ENCODE measurements around the gene TSEN2. TPM values are rescaled to one million over a fixed set of nuclear protein-coding genes. Genes with fewer than 3 reads are reported as not detected.
A peak's percentile ranks its signal among the peaks of the same experiment; 100 is the strongest.

The TSEN2 gene
- polyA plus RNA-seq, 4 donors: 4.6 to 14.8 (median 8.5) TPM

DNA sequence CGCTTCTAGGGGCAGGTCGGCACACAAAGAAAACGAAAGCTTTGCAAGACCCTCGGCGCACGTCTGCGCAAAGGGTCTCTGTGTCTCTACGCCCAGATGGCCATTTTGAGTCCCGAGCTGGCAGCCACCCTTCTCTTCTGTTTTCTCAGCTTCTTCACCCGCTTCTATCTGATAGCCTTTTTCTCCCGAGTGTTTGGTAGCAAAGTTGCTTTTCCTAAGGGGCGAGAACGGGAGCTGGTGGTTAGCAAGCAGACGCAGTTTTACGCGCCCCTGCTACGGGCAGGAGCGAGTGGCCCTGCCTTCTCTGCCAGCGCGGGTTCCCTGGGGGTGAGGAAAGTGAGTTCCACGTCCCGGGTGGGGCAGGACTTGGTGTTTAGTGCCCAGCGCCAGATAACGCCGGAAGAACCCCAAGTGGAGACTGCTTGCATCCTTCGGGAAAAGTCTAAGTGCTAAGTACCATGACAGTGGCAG, 69.7 kb downstream of the TSEN2 start:
- 2 to 9% (median 3%) methylated on average over 26 of the region's 26 CpGs for WGBS, 3 donors
- H3K36me3 ChIP-seq (ENCODE audit: control insufficient read depth in 3 of 3, insufficient read depth in 2 of 3, low read depth in 1 of 3, low read length in 3 of 3): no peaks in the 10 kb centered on the region
- DNase-seq (peak; percentile 65 to 68), FAIRE-seq (no peak)
- no peaks in the 10 kb centered on the region for H3K27me3 ChIP-seq (ENCODE audit: control insufficient read depth in 3 of 3, insufficient read depth in 3 of 3, low read length in 3 of 3)
- H3K27ac ChIP-seq (ENCODE audit: low read depth in 1 of 3, low read length in 2 of 3): peak overlapping the region in 2 of 3 donors; percentile 3 to 47
- peaks cover 0 to 7% (median 4%) of the 10 kb centered on the region in 3 donors for H3K4me1 ChIP-seq (ENCODE audit: control insufficient read depth in 3 of 3, insufficient read depth in 2 of 3, low read depth in 1 of 3, low read length in 2 of 3)
- peak overlapping the region; percentile 30 to 66 (median 39) for H3K4me3 ChIP-seq (ENCODE audit: low read depth in 1 of 3, low read length in 3 of 3)
- no peaks in the 10 kb centered on the region for H3K9me3 ChIP-seq (ENCODE audit: control insufficient read depth in 2 of 2, insufficient read depth in 1 of 2, low read depth in 1 of 2, low read length in 1 of 2)

DNA sequence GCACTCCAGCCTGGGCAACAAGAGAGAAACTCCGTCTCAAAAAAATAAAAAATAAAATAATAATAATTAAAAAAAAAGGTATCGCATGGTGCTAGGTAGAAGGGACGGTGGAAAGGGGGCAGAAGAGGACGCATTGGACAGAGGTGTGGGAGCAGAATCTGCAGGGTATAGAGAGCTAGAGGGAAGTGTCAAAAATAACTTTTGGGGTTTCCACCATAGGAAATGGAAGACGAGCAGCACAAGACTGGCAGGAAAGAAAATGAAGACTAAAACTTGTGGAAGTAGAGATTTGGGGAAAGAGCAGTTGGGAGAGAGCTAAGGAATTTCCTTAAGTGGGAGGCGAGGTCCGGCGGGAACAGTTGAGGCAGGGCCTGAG, 72.0 kb downstream of the TSEN2 start:
- DNase-seq: no peak
- no peak for FAIRE-seq

DNA sequence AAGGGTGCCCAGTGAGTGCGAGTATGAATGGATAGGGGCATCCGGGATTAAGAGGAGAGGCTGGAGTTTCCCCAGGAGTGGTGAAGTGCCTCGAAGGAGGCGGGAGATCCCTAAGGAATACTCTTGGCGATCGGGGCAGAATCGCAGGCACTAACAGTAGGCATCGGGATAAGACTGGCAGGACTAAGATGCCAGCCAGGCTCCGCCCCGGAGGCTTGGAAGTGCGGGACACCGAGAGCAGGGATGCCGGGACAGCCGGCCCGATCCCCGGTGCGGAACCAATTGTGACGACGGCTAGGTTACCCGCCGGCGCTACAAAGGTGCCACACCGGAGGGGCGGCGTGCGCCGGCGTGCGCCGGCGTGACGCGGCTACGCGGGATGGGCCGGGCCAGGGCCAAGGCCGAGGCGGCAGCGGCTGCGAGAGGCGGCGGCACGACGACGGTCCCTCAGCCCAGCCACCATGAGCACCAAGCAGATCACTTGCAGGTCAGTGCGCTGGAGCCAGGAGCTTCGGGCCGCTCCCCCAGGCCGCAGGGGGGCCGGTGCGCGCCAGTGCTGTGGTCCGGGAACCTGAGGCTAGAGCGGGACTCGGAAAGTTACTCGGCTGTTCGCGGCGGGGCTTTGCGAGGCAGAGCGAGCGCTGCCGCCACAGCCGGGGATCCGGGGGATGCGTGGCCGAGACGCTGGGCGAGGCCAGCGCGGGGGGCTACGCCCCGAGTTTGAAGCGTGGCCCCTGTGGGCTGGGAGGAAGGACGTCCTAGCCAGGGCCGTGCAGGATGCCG, 72.6 kb downstream of the TSEN2 start, which contains the start of gene MKRN2:
MKRN2 (plus strand) TSS at position 398 of the 783 bp plus-strand sequence; CDS start at position 462, 64 bp downstream.
- Histone ChIP-seq H3K4me1 (ENCODE audit: control insufficient read depth in 3 of 3, insufficient read depth in 2 of 3, low read depth in 1 of 3, low read length in 2 of 3) (peaks cover 0 to 19% (median 5%) of the 10 kb centered on the region in 3 donors), H3K4me3 (ENCODE audit: low read depth in 1 of 3, low read length in 3 of 3) (peak within 1 kb of the TSS; percentile 86 to 96 (median 96)), H3K27ac (ENCODE audit: low read depth in 1 of 3, low read length in 2 of 3) (peak within 1 kb of the TSS; percentile 96 to 100 (median 99)), H3K27me3 (ENCODE audit: control insufficient read depth in 3 of 3, insufficient read depth in 3 of 3, low read length in 3 of 3) (no peaks in the 10 kb centered on the region), H3K36me3 (ENCODE audit: control insufficient read depth in 3 of 3, insufficient read depth in 2 of 3, low read depth in 1 of 3, low read length in 3 of 3) (no peaks in the 10 kb centered on the region), H3K9me3 (ENCODE audit: control insufficient read depth in 2 of 2, insufficient read depth in 1 of 2, low read depth in 1 of 2, low read length in 1 of 2) (no peaks in the 10 kb centered on the region)
- WGBS, 3 donors: 0 to 1% (median 0%) methylated on average over 71 to 77 of the region's 77 CpGs
- no peak for FAIRE-seq
- peak; percentile 93 to 96 for DNase-seq

More for the DNA sequence above, 72.0 kb downstream of the TSEN2 start:
- H3K4me1 ChIP-seq (ENCODE audit: control insufficient read depth in 3 of 3, insufficient read depth in 2 of 3, low read depth in 1 of 3, low read length in 2 of 3): peaks cover 0 to 19% (median 5%) of the 10 kb centered on the region in 3 donors
- WGBS, 3 donors: 1 to 4% (median 3%) methylated on average over 8 of the region's 8 CpGs
- no peaks in the 10 kb centered on the region for H3K36me3 ChIP-seq (ENCODE audit: control insufficient read depth in 3 of 3, insufficient read depth in 2 of 3, low read depth in 1 of 3, low read length in 3 of 3)
- H3K27ac ChIP-seq (ENCODE audit: low read depth in 1 of 3, low read length in 2 of 3): peak overlapping the region; percentile 43 to 100 (median 99)
- peak overlapping the region; percentile 33 to 96 (median 96) for H3K4me3 ChIP-seq (ENCODE audit: low read depth in 1 of 3, low read length in 3 of 3)
- H3K9me3 ChIP-seq (ENCODE audit: control insufficient read depth in 2 of 2, insufficient read depth in 1 of 2, low read depth in 1 of 2, low read length in 1 of 2): no peaks in the 10 kb centered on the region
- no peaks in the 10 kb centered on the region for H3K27me3 ChIP-seq (ENCODE audit: control insufficient read depth in 3 of 3, insufficient read depth in 3 of 3, low read length in 3 of 3)

DNA sequence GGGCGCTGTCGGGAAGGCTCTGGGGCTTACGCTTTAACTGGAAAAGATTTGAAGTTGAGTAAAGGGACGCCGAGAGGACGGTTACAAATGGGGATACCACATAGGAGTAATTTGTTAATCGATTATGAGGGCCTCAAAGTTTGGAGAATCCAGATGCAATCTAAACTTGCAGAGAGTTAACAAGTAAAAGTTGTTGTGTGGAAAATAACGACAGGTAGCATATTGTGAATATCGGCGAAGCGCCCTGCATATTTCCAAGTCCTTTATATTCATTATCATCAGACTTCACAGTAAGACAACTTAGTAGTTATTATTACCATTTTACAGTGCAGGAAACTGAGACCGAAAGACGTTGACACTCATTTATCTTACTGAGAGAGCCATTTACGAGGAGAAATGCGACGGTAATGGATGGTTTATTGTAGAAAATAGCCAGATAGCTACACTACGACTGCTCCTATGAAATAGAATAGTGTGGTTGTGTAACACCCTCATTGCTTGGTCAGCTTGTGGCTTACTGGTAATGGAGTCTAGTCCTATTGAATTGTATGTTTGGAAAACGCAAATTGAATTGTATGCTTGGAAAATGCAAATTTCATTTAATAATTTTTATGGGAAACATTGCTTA, 73.3 kb downstream of the TSEN2 start:
- Histone ChIP-seq H3K9me3 (ENCODE audit: control insufficient read depth in 2 of 2, insufficient read depth in 1 of 2, low read depth in 1 of 2, low read length in 1 of 2) (no peaks in the 10 kb centered on the region), H3K4me1 (ENCODE audit: control insufficient read depth in 3 of 3, insufficient read depth in 2 of 3, low read depth in 1 of 3, low read length in 2 of 3) (peaks cover 0 to 19% (median 5%) of the 10 kb centered on the region in 3 donors), H3K36me3 (ENCODE audit: control insufficient read depth in 3 of 3, insufficient read depth in 2 of 3, low read depth in 1 of 3, low read length in 3 of 3) (no peaks in the 10 kb centered on the region), H3K4me3 (ENCODE audit: low read depth in 1 of 3, low read length in 3 of 3) (peak overlapping the region; percentile 86 to 96 (median 96)), H3K27ac (ENCODE audit: low read depth in 1 of 3, low read length in 2 of 3) (peak overlapping the region; percentile 96 to 100 (median 99)), H3K27me3 (ENCODE audit: control insufficient read depth in 3 of 3, insufficient read depth in 3 of 3, low read length in 3 of 3) (no peaks in the 10 kb centered on the region)
- peak; percentile 46 to 67 for DNase-seq
- 1 to 2% (median 2%) methylated on average over 18 of the region's 18 CpGs for WGBS, 3 donors
- no peak for FAIRE-seq

DNA sequence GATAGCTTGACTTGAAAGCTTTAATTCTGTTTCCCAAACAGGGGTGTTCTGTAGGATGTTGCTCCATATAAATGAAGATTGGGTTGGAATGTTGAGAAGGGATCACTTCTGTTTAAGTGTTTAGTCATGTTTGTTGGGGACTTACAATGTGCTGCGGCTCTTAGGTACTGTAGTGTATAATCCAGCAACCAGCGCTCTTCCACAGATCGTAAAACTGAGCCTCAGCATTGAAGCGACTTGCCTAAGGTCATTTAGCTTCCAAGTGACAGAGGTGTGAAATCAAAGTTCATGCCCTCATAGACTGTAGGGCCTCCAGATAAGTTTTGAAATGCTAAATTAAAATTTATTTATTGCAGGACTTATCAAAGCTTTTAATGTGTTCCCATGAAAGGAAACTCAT, 74.4 kb downstream of the TSEN2 start:
- 16 to 62% (median 35%) methylated on average over 4 of the region's 4 CpGs for WGBS, 3 donors
- Histone ChIP-seq H3K4me1 (ENCODE audit: control insufficient read depth in 3 of 3, insufficient read depth in 2 of 3, low read depth in 1 of 3, low read length in 2 of 3) (peaks cover 0 to 19% (median 5%) of the 10 kb centered on the region in 3 donors), H3K36me3 (ENCODE audit: control insufficient read depth in 3 of 3, insufficient read depth in 2 of 3, low read depth in 1 of 3, low read length in 3 of 3) (no peaks in the 10 kb centered on the region), H3K27ac (ENCODE audit: low read depth in 1 of 3, low read length in 2 of 3) (peak overlapping the region in 1 of 3 donors; percentile 100), H3K9me3 (ENCODE audit: control insufficient read depth in 2 of 2, insufficient read depth in 1 of 2, low read depth in 1 of 2, low read length in 1 of 2) (no peaks in the 10 kb centered on the region), H3K27me3 (ENCODE audit: control insufficient read depth in 3 of 3, insufficient read depth in 3 of 3, low read length in 3 of 3) (no peaks in the 10 kb centered on the region), H3K4me3 (ENCODE audit: low read depth in 1 of 3, low read length in 3 of 3) (peak overlapping the region in 1 of 3 donors; percentile 96)
- DNase-seq (peak; percentile 54 to 76), FAIRE-seq (no peak)

DNA sequence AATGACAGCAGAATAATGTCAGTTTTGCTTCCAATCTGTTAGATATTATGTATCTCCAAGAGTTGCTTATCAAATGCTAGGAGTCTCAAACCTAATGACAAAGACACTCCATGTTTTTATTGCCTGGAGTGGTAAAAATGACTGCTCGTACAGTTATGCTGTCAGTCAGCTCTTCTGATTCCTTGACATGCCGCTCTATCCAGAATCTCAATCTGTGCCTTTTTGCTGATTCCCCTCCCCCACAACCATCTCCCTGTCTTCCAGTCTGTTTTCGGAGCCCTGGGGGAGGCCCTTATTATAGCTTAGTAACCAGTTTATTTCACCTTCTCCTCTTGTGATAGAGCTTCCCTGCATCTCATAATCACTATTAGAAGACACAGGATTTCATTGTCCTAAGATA, 75.2 kb downstream of the TSEN2 start:
- Histone ChIP-seq H3K27me3 (ENCODE audit: control insufficient read depth in 3 of 3, insufficient read depth in 3 of 3, low read length in 3 of 3) (no peaks in the 10 kb centered on the region), H3K4me3 (ENCODE audit: low read depth in 1 of 3, low read length in 3 of 3) (no peak overlapping the region), H3K4me1 (ENCODE audit: control insufficient read depth in 3 of 3, insufficient read depth in 2 of 3, low read depth in 1 of 3, low read length in 2 of 3) (peaks cover 0 to 19% (median 5%) of the 10 kb centered on the region in 3 donors), H3K36me3 (ENCODE audit: control insufficient read depth in 3 of 3, insufficient read depth in 2 of 3, low read depth in 1 of 3, low read length in 3 of 3) (no peaks in the 10 kb centered on the region), H3K9me3 (ENCODE audit: control insufficient read depth in 2 of 2, insufficient read depth in 1 of 2, low read depth in 1 of 2, low read length in 1 of 2) (no peaks in the 10 kb centered on the region), H3K27ac (ENCODE audit: low read depth in 1 of 3, low read length in 2 of 3) (no peak overlapping the region)
- FAIRE-seq (no peak), DNase-seq (no peak)
- WGBS, 3 donors: 55 to 77% (median 73%) methylated on average over 3 of the region's 3 CpGs

DNA sequence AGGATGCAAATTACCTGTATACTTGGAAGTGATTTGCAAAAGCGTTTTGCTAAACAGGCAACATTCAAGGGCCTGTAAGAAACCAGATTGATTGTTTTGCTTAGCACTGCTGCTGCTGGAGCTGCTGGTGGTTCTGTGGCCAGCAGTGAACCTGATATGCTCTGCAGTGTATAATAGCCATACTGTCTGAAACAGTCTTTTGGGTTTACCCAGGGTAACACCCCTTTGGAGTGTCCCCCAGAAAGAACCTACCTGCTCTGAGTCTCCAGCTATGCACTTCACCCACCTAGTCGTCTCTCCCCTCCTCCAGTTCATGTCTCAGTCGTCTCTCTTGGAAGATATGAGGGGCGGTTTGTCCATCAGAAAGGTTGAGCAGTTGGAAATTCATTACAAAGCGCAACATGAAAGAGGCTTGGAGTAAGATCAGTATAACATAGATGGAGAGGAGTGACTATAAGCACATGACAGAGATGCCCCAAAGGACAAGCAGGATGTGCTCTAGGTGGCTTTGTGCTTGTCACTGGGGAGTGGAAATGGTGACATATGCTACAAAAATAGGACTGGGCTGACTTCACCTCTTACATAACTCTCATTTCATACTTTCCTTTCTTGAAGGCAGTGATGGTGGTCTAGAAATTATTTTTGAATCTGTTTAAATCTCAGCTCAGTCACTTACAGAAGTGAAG, 76.4 kb downstream of the TSEN2 start:
- Histone ChIP-seq H3K36me3 (ENCODE audit: control insufficient read depth in 3 of 3, insufficient read depth in 2 of 3, low read depth in 1 of 3, low read length in 3 of 3) (no peaks in the 10 kb centered on the region), H3K4me3 (ENCODE audit: low read depth in 1 of 3, low read length in 3 of 3) (no peak overlapping the region), H3K27me3 (ENCODE audit: control insufficient read depth in 3 of 3, insufficient read depth in 3 of 3, low read length in 3 of 3) (no peaks in the 10 kb centered on the region), H3K4me1 (ENCODE audit: control insufficient read depth in 3 of 3, insufficient read depth in 2 of 3, low read depth in 1 of 3, low read length in 2 of 3) (peaks cover 0 to 19% (median 5%) of the 10 kb centered on the region in 3 donors), H3K9me3 (ENCODE audit: control insufficient read depth in 2 of 2, insufficient read depth in 1 of 2, low read depth in 1 of 2, low read length in 1 of 2) (peaks cover 0 to 3% of the 10 kb centered on the region in 2 donors), H3K27ac (ENCODE audit: low read depth in 1 of 3, low read length in 2 of 3) (no peak overlapping the region)
- no peak for FAIRE-seq
- 75 to 85% (median 79%) methylated on average over 5 of the region's 5 CpGs for WGBS, 3 donors
- DNase-seq: no peak

DNA sequence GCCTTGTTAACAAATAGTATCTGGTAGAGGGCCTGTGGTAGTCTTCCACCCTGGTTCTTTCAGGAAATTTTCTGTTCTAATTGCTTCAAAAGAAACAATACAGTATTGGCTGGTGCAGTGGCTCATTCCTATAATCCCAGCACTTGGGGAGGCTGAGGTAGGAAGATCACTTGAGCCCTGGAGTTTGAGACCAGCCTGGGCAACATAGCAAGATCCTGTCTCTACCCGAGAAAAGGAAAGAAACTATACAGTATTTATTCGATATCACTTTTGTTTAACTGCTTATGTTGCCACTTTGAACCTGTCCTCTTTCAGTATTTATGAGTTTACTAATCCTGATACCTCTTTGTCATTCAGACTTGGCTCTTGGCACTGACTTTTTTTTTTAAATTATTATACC, 77.1 kb downstream of the TSEN2 start:
- WGBS, 3 donors: 20 to 72% (median 28%) methylated on average over 2 of the region's 2 CpGs
- DNase-seq (no peak), FAIRE-seq (no peak)
- no peaks in the 10 kb centered on the region for H3K27me3 ChIP-seq (ENCODE audit: control insufficient read depth in 3 of 3, insufficient read depth in 3 of 3, low read length in 3 of 3)
- no peak overlapping the region for H3K27ac ChIP-seq (ENCODE audit: low read depth in 1 of 3, low read length in 2 of 3)
- peaks cover 0 to 11% of the 10 kb centered on the region in 2 donors for H3K9me3 ChIP-seq (ENCODE audit: control insufficient read depth in 2 of 2, insufficient read depth in 1 of 2, low read depth in 1 of 2, low read length in 1 of 2)
- no peak overlapping the region for H3K4me3 ChIP-seq (ENCODE audit: low read depth in 1 of 3, low read length in 3 of 3)
- H3K4me1 ChIP-seq (ENCODE audit: control insufficient read depth in 3 of 3, insufficient read depth in 2 of 3, low read depth in 1 of 3, low read length in 2 of 3): peaks cover 0 to 19% (median 5%) of the 10 kb centered on the region in 3 donors
- peaks cover 0 to 2% (median 0%) of the 10 kb centered on the region in 3 donors for H3K36me3 ChIP-seq (ENCODE audit: control insufficient read depth in 3 of 3, insufficient read depth in 2 of 3, low read depth in 1 of 3, low read length in 3 of 3)

All from small intestine (tissue), 7 donors.